Astrocyte (in vitro differentiated cells and primary cell): ENCODE measurements around the gene MCTP2.

Experiments
- EZH2 ChIP-seq: IDR thresholded peaks from 2 replicates; pipeline ENCODE4 v1.6.1; 2012; ENCODE audit warnings: mild to moderate bottlenecking, low read length, inconsistent platforms; ENCODE audit not compliant: insufficient read depth
- TF ChIP-seq, protein P1 (sequence below): IDR thresholded peaks from 2 replicates; pipeline ENCODE4 v1.5.1; 2011; ENCODE audit warnings: low read depth, mild to moderate bottlenecking, inconsistent platforms, low read length, moderate library complexity; ENCODE audit not compliant: insufficient read depth

DNA sequence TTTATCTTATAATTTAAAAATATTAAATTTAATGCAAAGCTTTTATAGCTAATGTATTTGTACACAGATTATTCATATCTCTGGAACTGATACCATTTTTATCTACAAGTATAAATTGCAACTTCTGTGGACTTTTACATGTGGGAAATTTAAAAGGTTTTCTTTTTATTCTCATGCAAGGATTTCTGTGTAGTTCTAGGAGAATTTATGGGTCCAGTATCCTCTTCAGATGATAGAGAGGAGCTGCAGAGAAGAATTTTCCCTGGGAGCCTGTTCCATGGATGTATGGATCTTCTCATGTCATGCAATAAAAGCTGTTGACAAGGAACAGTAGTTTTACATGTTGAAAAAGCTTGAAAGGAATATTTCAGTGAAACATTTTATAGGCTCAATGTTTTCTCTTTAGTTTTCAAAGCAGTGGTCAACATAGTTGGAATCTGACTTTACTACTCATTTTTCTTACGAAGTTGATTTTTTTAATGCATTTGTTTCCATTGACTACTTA is 119.7 kb downstream of the MCTP2 start:
- no peak for TF ChIP-seq EZH2
- TF ChIP-seq, protein P1, sequence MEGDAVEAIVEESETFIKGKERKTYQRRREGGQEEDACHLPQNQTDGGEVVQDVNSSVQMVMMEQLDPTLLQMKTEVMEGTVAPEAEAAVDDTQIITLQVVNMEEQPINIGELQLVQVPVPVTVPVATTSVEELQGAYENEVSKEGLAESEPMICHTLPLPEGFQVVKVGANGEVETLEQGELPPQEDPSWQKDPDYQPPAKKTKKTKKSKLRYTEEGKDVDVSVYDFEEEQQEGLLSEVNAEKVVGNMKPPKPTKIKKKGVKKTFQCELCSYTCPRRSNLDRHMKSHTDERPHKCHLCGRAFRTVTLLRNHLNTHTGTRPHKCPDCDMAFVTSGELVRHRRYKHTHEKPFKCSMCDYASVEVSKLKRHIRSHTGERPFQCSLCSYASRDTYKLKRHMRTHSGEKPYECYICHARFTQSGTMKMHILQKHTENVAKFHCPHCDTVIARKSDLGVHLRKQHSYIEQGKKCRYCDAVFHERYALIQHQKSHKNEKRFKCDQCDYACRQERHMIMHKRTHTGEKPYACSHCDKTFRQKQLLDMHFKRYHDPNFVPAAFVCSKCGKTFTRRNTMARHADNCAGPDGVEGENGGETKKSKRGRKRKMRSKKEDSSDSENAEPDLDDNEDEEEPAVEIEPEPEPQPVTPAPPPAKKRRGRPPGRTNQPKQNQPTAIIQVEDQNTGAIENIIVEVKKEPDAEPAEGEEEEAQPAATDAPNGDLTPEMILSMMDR: no peak
